ENCODE results near the gene NCBP3.

DNA sequence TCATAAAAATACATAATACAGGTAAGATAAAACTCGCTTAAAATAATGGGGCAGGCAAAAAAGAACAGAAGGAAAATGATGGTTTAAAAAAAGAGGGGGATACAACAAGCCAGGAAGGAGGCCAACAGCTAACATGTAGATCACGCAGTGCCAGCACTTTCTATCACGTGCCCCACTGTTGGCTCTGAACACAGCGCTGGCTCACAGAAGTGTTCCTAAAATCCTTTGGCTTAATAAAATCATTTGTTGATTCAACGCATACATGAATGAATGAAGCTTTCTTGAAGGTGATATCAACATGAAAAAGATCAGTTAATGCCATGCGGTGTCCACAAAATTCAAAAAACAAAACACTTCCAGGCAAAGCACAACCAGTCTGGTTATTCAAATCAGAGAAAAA lies 53.6 kb downstream of the NCBP3 start:
- TF ChIP-seq, protein P1, sequence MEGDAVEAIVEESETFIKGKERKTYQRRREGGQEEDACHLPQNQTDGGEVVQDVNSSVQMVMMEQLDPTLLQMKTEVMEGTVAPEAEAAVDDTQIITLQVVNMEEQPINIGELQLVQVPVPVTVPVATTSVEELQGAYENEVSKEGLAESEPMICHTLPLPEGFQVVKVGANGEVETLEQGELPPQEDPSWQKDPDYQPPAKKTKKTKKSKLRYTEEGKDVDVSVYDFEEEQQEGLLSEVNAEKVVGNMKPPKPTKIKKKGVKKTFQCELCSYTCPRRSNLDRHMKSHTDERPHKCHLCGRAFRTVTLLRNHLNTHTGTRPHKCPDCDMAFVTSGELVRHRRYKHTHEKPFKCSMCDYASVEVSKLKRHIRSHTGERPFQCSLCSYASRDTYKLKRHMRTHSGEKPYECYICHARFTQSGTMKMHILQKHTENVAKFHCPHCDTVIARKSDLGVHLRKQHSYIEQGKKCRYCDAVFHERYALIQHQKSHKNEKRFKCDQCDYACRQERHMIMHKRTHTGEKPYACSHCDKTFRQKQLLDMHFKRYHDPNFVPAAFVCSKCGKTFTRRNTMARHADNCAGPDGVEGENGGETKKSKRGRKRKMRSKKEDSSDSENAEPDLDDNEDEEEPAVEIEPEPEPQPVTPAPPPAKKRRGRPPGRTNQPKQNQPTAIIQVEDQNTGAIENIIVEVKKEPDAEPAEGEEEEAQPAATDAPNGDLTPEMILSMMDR (IDR thresholded peaks at IDR 0.05; ENCODE audit: extremely low read depth in 1 of 2, insufficient read depth in 1 of 2, low read depth in 1 of 2, low read length in 2 of 2), result no peak
- TF ChIP-seq, protein P2, sequence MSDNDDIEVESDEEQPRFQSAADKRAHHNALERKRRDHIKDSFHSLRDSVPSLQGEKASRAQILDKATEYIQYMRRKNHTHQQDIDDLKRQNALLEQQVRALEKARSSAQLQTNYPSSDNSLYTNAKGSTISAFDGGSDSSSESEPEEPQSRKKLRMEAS (IDR thresholded peaks at IDR 0.05; ENCODE audit: insufficient read depth, insufficient read length), result no peak
- TF ChIP-seq POLR2AphosphoS5 (IDR thresholded peaks at IDR 0.05; ENCODE audit: insufficient read depth, low read depth, low read length), result no peak
- TF ChIP-seq POLR2A (IDR thresholded peaks at IDR 0.05; ENCODE audit: low read depth, low read length), result no peak

Data from endothelial cell of umbilical vein (primary cell).